CD14-positive monocyte (primary cell): ENCODE data around the gene CHCHD6. TPM values are rescaled to one million over a fixed set of nuclear protein-coding genes. Genes with fewer than 3 reads are reported as not detected.

ENCODE experiments used
- DNase-seq, 3 donors: peaks; one replicate each; pipeline ENCODE4 v3.0.0-alpha.2; 2011 to 2022
- H2AFZ ChIP-seq: 2 replicates; pipeline ENCODE4 v1.6.0; 2012; ENCODE audit warnings: mild to moderate bottlenecking, low read depth, low read length, inconsistent platforms; ENCODE audit not compliant: insufficient read depth, poor library complexity, severe bottlenecking
- H3K27ac ChIP-seq, 2 donors: 1 replicate in 1 of 2; 2 replicates in 1 of 2; pipeline ENCODE4 v1.5.1; 2012 to 2013; ENCODE audit warnings: low read length in 2 of 2, control low read depth in 1 of 2, inconsistent platforms in 1 of 2, low read depth in 1 of 2, mild to moderate bottlenecking in 1 of 2
- H3K27me3 ChIP-seq, 2 donors: one replicate each; pipeline versions ENCODE4 v1.6.0 to v1.6.1; 2011 to 2013; ENCODE audit warnings: low read length in 2 of 2; ENCODE audit not compliant: control insufficient read depth in 2 of 2, insufficient read depth in 2 of 2
- H3K36me3 ChIP-seq, 2 donors: replicated peaks in 1 of 2; 1 replicate in 1 of 2; 2 replicates in 1 of 2; pipeline versions ENCODE4 v1.5.1 to v1.6.1; 2012 to 2013; ENCODE audit warnings: low read length in 2 of 2, control low read depth in 1 of 2, inconsistent platforms in 1 of 2, mild to moderate bottlenecking in 1 of 2; ENCODE audit not compliant: insufficient read depth in 2 of 2, control insufficient read depth in 1 of 2
- H3K4me1 ChIP-seq, 2 donors: 1 replicate in 1 of 2; 2 replicates in 1 of 2; pipeline versions ENCODE4 v1.5.1 to v1.6.1; 2012 to 2013; ENCODE audit warnings: low read length in 2 of 2, control low read depth in 1 of 2, inconsistent platforms in 1 of 2, mild to moderate bottlenecking in 1 of 2, moderate library complexity in 1 of 2; ENCODE audit not compliant: insufficient read depth in 2 of 2, control insufficient read depth in 1 of 2
- H3K4me2 ChIP-seq: replicated peaks from 2 replicates; pipeline ENCODE3; 2012; ENCODE audit warnings: low read length, moderate library complexity, mild to moderate bottlenecking; ENCODE audit not compliant: poor library complexity, severe bottlenecking; ENCODE audit errors: extremely low read depth
- H3K4me3 ChIP-seq, 3 experiments: fragments of 200-600 bp in 1 of 3; sonication (generic) in 1 of 3; replicated peaks in 1 of 3; 1 replicate in 2 of 3; 2 replicates in 1 of 3; pipeline ENCODE4 v1.5.1; 2011 to 2013; ENCODE audit warnings: low read length in 3 of 3, mild to moderate bottlenecking in 3 of 3, control low read depth in 2 of 3, low read depth in 2 of 3, inconsistent platforms in 1 of 3, moderate library complexity in 1 of 3
- H3K79me2 ChIP-seq: 2 replicates; pipeline ENCODE4 v1.6.0; 2012; ENCODE audit warnings: mild to moderate bottlenecking, control low read depth, inconsistent platforms, low read length, moderate library complexity; ENCODE audit not compliant: insufficient read depth
- H3K9ac ChIP-seq: 2 replicates; pipeline ENCODE4 v1.6.0; 2017; ENCODE audit warnings: low read length, mild to moderate bottlenecking; ENCODE audit not compliant: insufficient read depth, poor library complexity, severe bottlenecking
- H3K9me3 ChIP-seq, 2 donors: replicated peaks in 1 of 2; 1 replicate in 1 of 2; 2 replicates in 1 of 2; pipeline versions ENCODE4 v1.5.1 to v1.6.1; 2012 to 2013; ENCODE audit warnings: low read length in 2 of 2, control low read depth in 1 of 2; ENCODE audit not compliant: control insufficient read depth in 1 of 2, insufficient read depth in 1 of 2
- H4K20me1 ChIP-seq: 2 replicates; pipeline ENCODE4 v1.6.0; 2012; ENCODE audit warnings: mild to moderate bottlenecking, low read length, control low read depth, moderate library complexity; ENCODE audit not compliant: insufficient read depth
- H3K27ac Mint-ChIP-seq, 7 donors: one replicate each; pipeline ENCODE4 v1.8.0; 2020; ENCODE audit warnings: mild to moderate bottlenecking in 7 of 7, mixed read lengths in 7 of 7, moderate library complexity in 6 of 7, inconsistent platforms in 2 of 7
- H3K27me3 Mint-ChIP-seq, 3 donors: one replicate each; pipeline ENCODE4 v1.8.0; 2021 to 2022; ENCODE audit warnings: low read depth in 3 of 3, mild to moderate bottlenecking in 3 of 3, mixed read lengths in 3 of 3, moderate library complexity in 3 of 3, inconsistent platforms in 1 of 3
- H3K36me3 Mint-ChIP-seq, 2 donors: one replicate each; pipeline ENCODE4 v1.8.0; 2020; ENCODE audit warnings: mixed read lengths in 2 of 2, inconsistent platforms in 1 of 2, mild to moderate bottlenecking in 1 of 2
- H3K4me1 Mint-ChIP-seq: one replicate; pipeline ENCODE4 v1.8.0; 2020; ENCODE audit warnings: mild to moderate bottlenecking, mixed read lengths
- H3K4me3 Mint-ChIP-seq, 2 donors: one replicate each; pipeline ENCODE4 v1.8.0; 2020; ENCODE audit warnings: mild to moderate bottlenecking in 2 of 2, mixed read lengths in 2 of 2, moderate library complexity in 1 of 2
- H3K9me3 Mint-ChIP-seq, 7 donors: one replicate each; pipeline ENCODE4 v1.8.0; 2020 to 2022; ENCODE audit warnings: mixed read lengths in 7 of 7, mild to moderate bottlenecking in 6 of 7, moderate library complexity in 6 of 7, inconsistent platforms in 2 of 7
- CTCF ChIP-seq: fragments of 200-600 bp; IDR thresholded peaks from one replicate; pipeline ENCODE4 v1.8.0; 2022; ENCODE audit warnings: antibody characterized with exemption, mild to moderate bottlenecking
- WGBS: methylation state at CpG from one replicate; pipeline ENCODE4 v1.1.5; 2013; ENCODE audit warnings: missing lambda C conversion rate; ENCODE audit not compliant: insufficient coverage; 5-methylcytosine and 5-hydroxymethylcytosine counted together
- intact Hi-C, 2 donors: fragments of 100-400 bp; cut with micrococcal nuclease; formaldehyde crosslinking; loops; one replicate each; pipeline versions ENCODE4 v1.15.0 to v1.15.1; 2023
- polyA plus RNA-seq, 3 donors: library from polyadenylated mRNA; depleted of rRNA in 1 of 3; unstranded in 2 of 3; stranded (reverse) in 1 of 3; fragments of 300-500 nt in 2 of 3; fragments of >200 nt in 1 of 3; fragmentation: Illumina TruSeq in 2 of 3; gene quantifications; 1 replicate in 2 of 3; 2 replicates in 1 of 3; pipeline ENCODE4 v1.2.3, GENCODE V29; 2012 to 2021

Gene CHCHD6
- polyA plus RNA-seq, 3 donors, result 1.1 to 1.8 (median 1.8) TPM

DNA sequence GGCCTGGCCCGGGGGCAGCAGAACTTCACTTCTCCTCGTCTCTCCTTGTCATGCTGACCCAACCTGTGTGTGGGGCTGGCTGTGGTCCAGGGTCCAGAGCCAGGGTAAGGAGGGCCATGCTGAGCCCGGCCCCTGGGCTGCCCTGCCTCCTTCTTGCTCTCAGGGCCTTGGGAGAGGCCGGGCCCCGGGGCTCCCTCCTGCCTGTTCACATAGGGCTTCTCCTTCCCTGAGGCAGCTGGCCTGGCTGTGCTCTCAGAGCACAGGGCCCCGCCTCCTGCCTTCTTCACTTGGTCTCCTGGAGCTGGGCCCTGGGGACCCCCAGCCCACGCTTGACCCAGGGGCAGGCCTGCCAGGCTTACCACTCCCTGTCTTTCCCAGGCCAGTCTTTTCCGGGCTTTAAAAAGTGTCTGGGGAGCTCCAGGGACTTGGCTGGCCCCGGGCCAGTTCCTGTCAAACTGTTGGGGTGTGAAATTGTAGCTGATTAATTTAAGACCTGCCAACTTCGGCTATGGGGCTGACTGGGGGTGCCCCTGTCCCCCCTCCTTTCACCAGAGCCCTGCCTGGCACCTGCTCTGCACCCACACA is 290.7 kb downstream of the CHCHD6 start:
- Histone ChIP-seq H3K36me3 (no peaks in the 10 kb centered on the region), H4K20me1 (no peaks in the 10 kb centered on the region), H3K4me3 (no peak overlapping the region), H3K9ac (no peak overlapping the region), H3K27me3 (no peaks in the 10 kb centered on the region), H3K27ac (no peak overlapping the region), H3K4me1 (no peaks in the 10 kb centered on the region), H2AFZ (no peak overlapping the region), H3K4me2 (no peak overlapping the region), H3K9me3 (no peaks in the 10 kb centered on the region), H3K79me2 (no peaks in the 10 kb centered on the region)
- H3K27ac Mint-ChIP-seq, result no peak overlapping the region
- no peak for TF ChIP-seq CTCF
- peaks cover 0 to 3% (median 0%) of the 10 kb centered on the region in 7 donors for H3K9me3 Mint-ChIP-seq
- no peaks in the 10 kb centered on the region for H3K4me1 Mint-ChIP-seq
- H3K36me3 Mint-ChIP-seq, result no peaks in the 10 kb centered on the region
- H3K27me3 Mint-ChIP-seq, result peaks cover 0 to 5% (median 4%) of the 10 kb centered on the region in 3 donors
- no peak for DNase-seq
- no peak overlapping the region for H3K4me3 Mint-ChIP-seq
- 92% methylated on average over 5 of the region's 10 CpGs for WGBS
- intact Hi-C loops, result no loop called here

- no peaks in the 10 kb centered on the region for H3K4me1 Mint-ChIP-seq
- Histone ChIP-seq H3K79me2 (no peaks in the 10 kb centered on the region), H2AFZ (no peak overlapping the region), H3K9ac (no peak overlapping the region), H3K36me3 (no peaks in the 10 kb centered on the region), H3K27me3 (no peaks in the 10 kb centered on the region), H3K4me2 (no peak overlapping the region), H3K9me3 (no peaks in the 10 kb centered on the region), H4K20me1 (no peaks in the 10 kb centered on the region), H3K27ac (no peak overlapping the region), H3K4me3 (no peak overlapping the region), H3K4me1 (no peaks in the 10 kb centered on the region)
- no peak for TF ChIP-seq CTCF
- no peak overlapping the region for H3K27ac Mint-ChIP-seq
- peaks cover 0 to 3% (median 0%) of the 10 kb centered on the region in 7 donors for H3K9me3 Mint-ChIP-seq
- H3K4me3 Mint-ChIP-seq, result no peak overlapping the region
- no peak for DNase-seq
- H3K36me3 Mint-ChIP-seq, result no peaks in the 10 kb centered on the region
- 84% methylated on average over 12 of the region's 12 CpGs for WGBS
- H3K27me3 Mint-ChIP-seq, result peaks cover 0 to 5% (median 2%) of the 10 kb centered on the region in 3 donors
- intact Hi-C loops, result no loop called here
Observed at GRCh38 chr3:126995254-126995780, 291.3 kb downstream of the CHCHD6 start.
